C4-2B (cell line): ENCODE results near the gene IRF9.

Experiments
- ZFX ChIP-seq: fragments of 450-650 bp; IDR thresholded peaks from 2 replicates; pipeline ENCODE4 v1.6.1; 2017
- TF ChIP-seq, protein P1 (sequence below): fragments of 450-650 bp; conservative IDR thresholded peaks from 2 replicates; pipeline ENCODE4 v1.5.1; 2017; ENCODE audit warnings: mild to moderate bottlenecking

DNA sequence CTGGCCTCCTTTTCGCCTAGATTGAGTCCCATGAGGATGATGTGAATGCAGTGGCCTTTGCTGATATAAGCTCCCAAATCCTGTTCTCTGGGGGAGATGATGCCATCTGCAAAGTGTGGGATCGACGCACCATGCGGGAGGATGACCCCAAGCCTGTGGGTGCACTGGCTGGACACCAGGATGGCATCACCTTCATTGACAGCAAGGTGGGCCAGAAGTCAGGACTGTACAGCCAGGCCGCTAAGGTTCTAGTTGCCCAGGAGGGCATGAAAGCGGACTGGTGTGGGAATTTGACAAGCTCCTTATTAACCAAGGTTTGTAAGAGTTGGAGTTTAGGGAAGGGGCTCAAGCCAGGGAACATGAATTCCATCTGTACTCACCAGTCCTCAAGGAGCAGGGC is 41.4 kb upstream of the IRF9 start:
- TF ChIP-seq, protein P1, sequence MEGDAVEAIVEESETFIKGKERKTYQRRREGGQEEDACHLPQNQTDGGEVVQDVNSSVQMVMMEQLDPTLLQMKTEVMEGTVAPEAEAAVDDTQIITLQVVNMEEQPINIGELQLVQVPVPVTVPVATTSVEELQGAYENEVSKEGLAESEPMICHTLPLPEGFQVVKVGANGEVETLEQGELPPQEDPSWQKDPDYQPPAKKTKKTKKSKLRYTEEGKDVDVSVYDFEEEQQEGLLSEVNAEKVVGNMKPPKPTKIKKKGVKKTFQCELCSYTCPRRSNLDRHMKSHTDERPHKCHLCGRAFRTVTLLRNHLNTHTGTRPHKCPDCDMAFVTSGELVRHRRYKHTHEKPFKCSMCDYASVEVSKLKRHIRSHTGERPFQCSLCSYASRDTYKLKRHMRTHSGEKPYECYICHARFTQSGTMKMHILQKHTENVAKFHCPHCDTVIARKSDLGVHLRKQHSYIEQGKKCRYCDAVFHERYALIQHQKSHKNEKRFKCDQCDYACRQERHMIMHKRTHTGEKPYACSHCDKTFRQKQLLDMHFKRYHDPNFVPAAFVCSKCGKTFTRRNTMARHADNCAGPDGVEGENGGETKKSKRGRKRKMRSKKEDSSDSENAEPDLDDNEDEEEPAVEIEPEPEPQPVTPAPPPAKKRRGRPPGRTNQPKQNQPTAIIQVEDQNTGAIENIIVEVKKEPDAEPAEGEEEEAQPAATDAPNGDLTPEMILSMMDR, result no peak
- no peak for TF ChIP-seq ZFX
